Peyer's patch (tissue), 4 donors: ENCODE measurements around the gene TBX6.

Source experiments
- POLR2A ChIP-seq, 2 donors: fragments of 450-650 bp; IDR thresholded peaks; one replicate each; pipeline ENCODE4 v1.5.1; 2017; ENCODE audit warnings: antibody characterized with exemption in 2 of 2, mild to moderate bottlenecking in 2 of 2, moderate library complexity in 2 of 2
- TF ChIP-seq, protein P1 (sequence below), 6 experiments: fragments of 450-650 bp in 4 of 6; fragments of 200-600 bp in 2 of 6; sonication (generic) in 1 of 6; IDR thresholded peaks; one replicate each; pipeline ENCODE4 v1.5.1; 2017 to 2019; ENCODE audit warnings: antibody characterized with exemption in 6 of 6, mild to moderate bottlenecking in 3 of 6, moderate library complexity in 1 of 6

DNA sequence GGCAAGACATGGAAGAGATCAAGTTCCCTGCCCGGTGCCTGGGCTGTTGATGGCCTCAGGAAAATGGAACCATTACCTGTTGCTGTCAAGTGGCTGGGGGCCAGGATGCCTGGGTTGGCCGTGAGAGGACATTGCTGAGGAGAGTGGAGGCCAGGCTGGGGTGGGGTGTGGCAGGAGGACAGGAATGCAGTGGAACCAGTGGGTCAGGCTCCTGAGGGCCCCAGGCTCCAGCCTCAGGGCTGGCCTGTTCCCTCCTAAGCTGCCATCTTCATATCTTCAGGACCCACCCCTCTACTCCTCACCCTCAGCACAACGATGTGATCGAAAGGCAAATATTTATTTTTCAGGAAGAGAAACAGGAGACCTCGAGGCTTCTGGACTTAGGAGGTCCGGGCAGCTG lies 12.8 kb upstream of the TBX6 start:
- TF ChIP-seq, protein P1, sequence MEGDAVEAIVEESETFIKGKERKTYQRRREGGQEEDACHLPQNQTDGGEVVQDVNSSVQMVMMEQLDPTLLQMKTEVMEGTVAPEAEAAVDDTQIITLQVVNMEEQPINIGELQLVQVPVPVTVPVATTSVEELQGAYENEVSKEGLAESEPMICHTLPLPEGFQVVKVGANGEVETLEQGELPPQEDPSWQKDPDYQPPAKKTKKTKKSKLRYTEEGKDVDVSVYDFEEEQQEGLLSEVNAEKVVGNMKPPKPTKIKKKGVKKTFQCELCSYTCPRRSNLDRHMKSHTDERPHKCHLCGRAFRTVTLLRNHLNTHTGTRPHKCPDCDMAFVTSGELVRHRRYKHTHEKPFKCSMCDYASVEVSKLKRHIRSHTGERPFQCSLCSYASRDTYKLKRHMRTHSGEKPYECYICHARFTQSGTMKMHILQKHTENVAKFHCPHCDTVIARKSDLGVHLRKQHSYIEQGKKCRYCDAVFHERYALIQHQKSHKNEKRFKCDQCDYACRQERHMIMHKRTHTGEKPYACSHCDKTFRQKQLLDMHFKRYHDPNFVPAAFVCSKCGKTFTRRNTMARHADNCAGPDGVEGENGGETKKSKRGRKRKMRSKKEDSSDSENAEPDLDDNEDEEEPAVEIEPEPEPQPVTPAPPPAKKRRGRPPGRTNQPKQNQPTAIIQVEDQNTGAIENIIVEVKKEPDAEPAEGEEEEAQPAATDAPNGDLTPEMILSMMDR (IDR thresholded peaks at IDR 0.05): no peak
- TF ChIP-seq POLR2A (IDR thresholded peaks at IDR 0.05): no peak
